Measurements from ENCODE around the gene LEMD1. TPM values are rescaled to one million over a fixed set of nuclear protein-coding genes. Genes with fewer than 3 reads are reported as not detected.
"Not testable (repeated sequence)": the region's sequence is repeated elsewhere in the genome, so short reads cannot be mapped to it uniquely, and the experiment has no call there.

The LEMD1 gene
- polyA plus RNA-seq, 6 donors from 2014 or later = not detected

GRCh38 chr1:205376739-205377138 is 45.1 kb downstream of the LEMD1 start:
- ATAC-seq (ENCODE audit: low read depth in 2 of 2) = no peak

GRCh38 chr1:205375835-205376545 is 45.9 kb downstream of the LEMD1 start:
- Mint-ChIP-seq H3K9me3 (peaks cover 0 to 1% (median 0%) of the 10 kb centered on the region in 7 donors), H3K36me3 (no peaks in the 10 kb centered on the region), H3K4me3 (no peak overlapping the region), H3K4me1 (peaks cover 6 to 8% (median 8%) of the 10 kb centered on the region in 3 donors), H3K27ac (peak overlapping the region in 3 of 6 donors; percentile 27 to 65 (median 62)), H3K27me3 (peaks cover 28 to 53% (median 39%) of the 10 kb centered on the region in 3 donors)
- no peak for DNase-seq
- ATAC-seq (ENCODE audit: low read depth in 2 of 2) = no peak

More at GRCh38 chr1:205376739-205377138, 45.1 kb downstream of the LEMD1 start:
- Mint-ChIP-seq H3K4me1 (peaks cover 6 to 8% (median 8%) of the 10 kb centered on the region in 3 donors), H3K27ac (no peak overlapping the region), H3K4me3 (no peak overlapping the region), H3K9me3 (peaks cover 0 to 1% (median 0%) of the 10 kb centered on the region in 7 donors), H3K27me3 (peaks cover 35 to 53% (median 39%) of the 10 kb centered on the region in 3 donors), H3K36me3 (no peaks in the 10 kb centered on the region)
- DNase-seq = no peak

- no peak for ATAC-seq (ENCODE audit: low read depth in 2 of 2)
- Mint-ChIP-seq H3K27me3 (peaks cover 27 to 57% (median 38%) of the 10 kb centered on the region in 3 donors), H3K36me3 (no peaks in the 10 kb centered on the region), H3K4me3 (no peak overlapping the region), H3K4me1 (peaks cover 6 to 8% (median 8%) of the 10 kb centered on the region in 3 donors), H3K9me3 (peaks cover 0 to 1% (median 0%) of the 10 kb centered on the region in 7 donors), H3K27ac (no peak overlapping the region)
- DNase-seq = no peak
These were observed 47.4 kb downstream of the LEMD1 start for GRCh38 chr1:205374210-205375078.

- DNase-seq (no peak), ATAC-seq (ENCODE audit: low read depth in 2 of 2) (no peak)
- Mint-ChIP-seq H3K27me3 (peaks cover 27 to 55% (median 32%) of the 10 kb centered on the region in 3 donors), H3K4me3 (no peak overlapping the region), H3K9me3 (peaks cover 0 to 1% (median 0%) of the 10 kb centered on the region in 7 donors), H3K27ac (no peak overlapping the region), H3K4me1 (peaks cover 6 to 8% (median 8%) of the 10 kb centered on the region in 3 donors), H3K36me3 (no peaks in the 10 kb centered on the region)
These were observed 48.1 kb downstream of the LEMD1 start for GRCh38 chr1:205373798-205374175.

- DNase-seq (no peak), ATAC-seq (ENCODE audit: low read depth in 2 of 2) (no peak)
- H3K27me3 Mint-ChIP-seq = peaks cover 23 to 51% (median 31%) of the 10 kb centered on the region in 3 donors
- no peaks in the 10 kb centered on the region for H3K36me3 Mint-ChIP-seq
- H3K4me3 Mint-ChIP-seq = no peak overlapping the region
- H3K4me1 Mint-ChIP-seq = peaks cover 6 to 8% (median 8%) of the 10 kb centered on the region in 3 donors
- peaks cover 0 to 1% (median 0%) of the 10 kb centered on the region in 7 donors for H3K9me3 Mint-ChIP-seq
- no peak overlapping the region for H3K27ac Mint-ChIP-seq
These were observed 48.6 kb downstream of the LEMD1 start for GRCh38 chr1:205373022-205373797.

GRCh38 chr1:205371871-205372660 is 49.8 kb downstream of the LEMD1 start:
- DNase-seq (no peak), ATAC-seq (ENCODE audit: low read depth in 2 of 2) (no peak)
- no peaks in the 10 kb centered on the region for H3K36me3 Mint-ChIP-seq
- peaks cover 6 to 8% (median 8%) of the 10 kb centered on the region in 3 donors for H3K4me1 Mint-ChIP-seq
- peak overlapping the region in 1 of 6 donors; percentile 0 for H3K27ac Mint-ChIP-seq
- H3K4me3 Mint-ChIP-seq = no peak overlapping the region
- peaks cover 23 to 42% (median 31%) of the 10 kb centered on the region in 3 donors for H3K27me3 Mint-ChIP-seq
- H3K9me3 Mint-ChIP-seq = peaks cover 0 to 1% (median 0%) of the 10 kb centered on the region in 7 donors

GRCh38 chr1:205370780-205371179 is 51.1 kb downstream of the LEMD1 start:
- Mint-ChIP-seq H3K4me3 (no peak overlapping the region), H3K27me3 (peaks cover 18 to 38% (median 23%) of the 10 kb centered on the region in 3 donors), H3K36me3 (no peaks in the 10 kb centered on the region), H3K9me3 (peaks cover 0 to 1% (median 0%) of the 10 kb centered on the region in 7 donors), H3K4me1 (peaks cover 6 to 8% (median 8%) of the 10 kb centered on the region in 3 donors), H3K27ac (peak overlapping the region in 1 of 6 donors; percentile 73)
- DNase-seq = no peak
- no peak for ATAC-seq (ENCODE audit: low read depth in 2 of 2)

GRCh38 chr1:205369701-205370123 is 52.1 kb downstream of the LEMD1 start:
- H3K4me1 Mint-ChIP-seq = peaks cover 6 to 8% (median 8%) of the 10 kb centered on the region in 3 donors
- DNase-seq (no peak), ATAC-seq (ENCODE audit: low read depth in 2 of 2) (no peak)
- H3K9me3 Mint-ChIP-seq = peaks cover 0 to 1% (median 0%) of the 10 kb centered on the region in 7 donors
- H3K27ac Mint-ChIP-seq = no peak overlapping the region
- H3K36me3 Mint-ChIP-seq = no peaks in the 10 kb centered on the region
- H3K27me3 Mint-ChIP-seq = peaks cover 12 to 28% (median 20%) of the 10 kb centered on the region in 3 donors
- no peak overlapping the region for H3K4me3 Mint-ChIP-seq

- no peak overlapping the region for H3K27ac Mint-ChIP-seq
- H3K9me3 Mint-ChIP-seq = no peaks in the 10 kb centered on the region
- peaks cover 0 to 18% (median 10%) of the 10 kb centered on the region in 3 donors for H3K27me3 Mint-ChIP-seq
- ATAC-seq (ENCODE audit: low read depth in 2 of 2) = no peak
- DNase-seq = no peak
- H3K36me3 Mint-ChIP-seq = no peaks in the 10 kb centered on the region
- H3K4me1 Mint-ChIP-seq = peaks cover 0 to 3% (median 0%) of the 10 kb centered on the region in 3 donors
- H3K4me3 Mint-ChIP-seq = no peak overlapping the region
These were observed 53.4 kb downstream of the LEMD1 start for GRCh38 chr1:205368478-205368877.

GRCh38 chr1:205365945-205366463 is 55.9 kb downstream of the LEMD1 start:
- H3K9me3 Mint-ChIP-seq = no peaks in the 10 kb centered on the region
- H3K27me3 Mint-ChIP-seq = peaks cover 3 to 18% (median 3%) of the 10 kb centered on the region in 3 donors
- no peaks in the 10 kb centered on the region for H3K4me1 Mint-ChIP-seq
- no peak overlapping the region for H3K27ac Mint-ChIP-seq
- no peak overlapping the region for H3K4me3 Mint-ChIP-seq
- DNase-seq (no peak), ATAC-seq (ENCODE audit: low read depth in 2 of 2) (no peak)
- no peaks in the 10 kb centered on the region for H3K36me3 Mint-ChIP-seq

- not testable (repeated sequence) for ATAC-seq (ENCODE audit: low read depth in 2 of 2); H3K27ac Mint-ChIP-seq; DNase-seq; H3K4me1 Mint-ChIP-seq; H3K4me3 Mint-ChIP-seq; H3K36me3 Mint-ChIP-seq; H3K9me3 Mint-ChIP-seq
- H3K27me3 Mint-ChIP-seq = peaks cover 0 to 16% (median 8%) of the 10 kb centered on the region in 3 donors
These were observed 56.8 kb downstream of the LEMD1 start for GRCh38 chr1:205365086-205365485.

GRCh38 chr1:205360891-205361290 is 61.0 kb downstream of the LEMD1 start:
- Mint-ChIP-seq H3K27ac (peak overlapping the region in 3 of 6 donors; percentile 30 to 69 (median 56)), H3K36me3 (no peaks in the 10 kb centered on the region), H3K4me1 (peaks cover 5 to 11% (median 7%) of the 10 kb centered on the region in 3 donors)

More at GRCh38 chr1:205360891-205361290, 61.0 kb downstream of the LEMD1 start:
- H3K4me3 Mint-ChIP-seq = peak overlapping the region in 1 of 8 donors; percentile 29
- H3K27me3 Mint-ChIP-seq = peaks cover 11 to 41% (median 17%) of the 10 kb centered on the region in 3 donors
- no peak for DNase-seq
- no peaks in the 10 kb centered on the region for H3K9me3 Mint-ChIP-seq
- ATAC-seq (ENCODE audit: low read depth in 2 of 2) = no peak

All from naive B cell (primary cell).